ENCODE measurements around the gene SIGMAR1. TPM values are rescaled to one million over a fixed set of nuclear protein-coding genes. Genes with fewer than 3 reads are reported as not detected.

The SIGMAR1 gene
- total RNA-seq, 4 donors from 2014 or later: 73.4 to 90.3 (median 83.9) TPM

- intact Hi-C loops (cut with DNase I): no loop called here
- 84% methylated on average over 4 of the region's 4 CpGs for WGBS
- peaks cover 0 to 18% (median 8%) of the 10 kb centered on the region in 4 donors for H3K36me3 ChIP-seq
- no peak for DNase-seq (ENCODE audit: extremely low spot score)
- H3K27ac ChIP-seq (replicated peaks in 1 of 4): no peak overlapping the region
- no peaks in the 10 kb centered on the region for H3K9me3 ChIP-seq
- H3K27me3 ChIP-seq: no peaks in the 10 kb centered on the region
- TF ChIP-seq, protein P1, sequence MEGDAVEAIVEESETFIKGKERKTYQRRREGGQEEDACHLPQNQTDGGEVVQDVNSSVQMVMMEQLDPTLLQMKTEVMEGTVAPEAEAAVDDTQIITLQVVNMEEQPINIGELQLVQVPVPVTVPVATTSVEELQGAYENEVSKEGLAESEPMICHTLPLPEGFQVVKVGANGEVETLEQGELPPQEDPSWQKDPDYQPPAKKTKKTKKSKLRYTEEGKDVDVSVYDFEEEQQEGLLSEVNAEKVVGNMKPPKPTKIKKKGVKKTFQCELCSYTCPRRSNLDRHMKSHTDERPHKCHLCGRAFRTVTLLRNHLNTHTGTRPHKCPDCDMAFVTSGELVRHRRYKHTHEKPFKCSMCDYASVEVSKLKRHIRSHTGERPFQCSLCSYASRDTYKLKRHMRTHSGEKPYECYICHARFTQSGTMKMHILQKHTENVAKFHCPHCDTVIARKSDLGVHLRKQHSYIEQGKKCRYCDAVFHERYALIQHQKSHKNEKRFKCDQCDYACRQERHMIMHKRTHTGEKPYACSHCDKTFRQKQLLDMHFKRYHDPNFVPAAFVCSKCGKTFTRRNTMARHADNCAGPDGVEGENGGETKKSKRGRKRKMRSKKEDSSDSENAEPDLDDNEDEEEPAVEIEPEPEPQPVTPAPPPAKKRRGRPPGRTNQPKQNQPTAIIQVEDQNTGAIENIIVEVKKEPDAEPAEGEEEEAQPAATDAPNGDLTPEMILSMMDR (IDR thresholded peaks at IDR 0.05): no peak
- no peak for TF ChIP-seq POLR2AphosphoS5 (IDR thresholded peaks at IDR 0.05)
- no peak for TF ChIP-seq EP300 (IDR thresholded peaks at IDR 0.05)
- TF ChIP-seq POLR2A (IDR thresholded peaks at IDR 0.05; ENCODE audit: low read depth): no peak
- H3K4me1 ChIP-seq: peaks cover 0 to 10% (median 0%) of the 10 kb centered on the region in 4 donors
- no peak overlapping the region for H3K4me3 ChIP-seq
Measured at GRCh38 chr9:34684816-34685215, 47.2 kb upstream of the SIGMAR1 start.

DNA sequence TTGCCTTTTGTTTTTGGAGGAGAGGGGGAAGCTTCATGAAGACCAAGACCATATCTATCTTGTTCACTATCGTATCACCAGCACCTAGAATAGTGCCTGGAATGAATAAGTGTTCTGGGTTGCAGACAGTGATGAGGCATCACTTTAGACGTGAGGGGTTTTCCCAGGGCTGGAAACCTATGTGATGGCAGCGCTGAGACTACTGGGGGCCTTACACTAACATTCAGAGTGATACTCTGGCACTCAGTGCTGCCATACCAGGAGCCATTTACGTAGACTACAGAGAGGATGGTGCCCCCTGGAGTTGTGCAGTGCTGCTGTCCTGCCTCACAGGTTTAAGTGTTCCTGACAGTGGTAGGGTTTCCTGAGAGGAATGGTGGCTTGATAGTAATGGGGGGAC lies 46.6 kb upstream of the SIGMAR1 start:
- intact Hi-C loops (cut with DNase I): no loop called here
- Histone ChIP-seq H3K27me3 (no peaks in the 10 kb centered on the region), H3K27ac (replicated peaks in 1 of 4) (no peak overlapping the region), H3K4me1 (peaks cover 0 to 10% (median 0%) of the 10 kb centered on the region in 4 donors), H3K9me3 (no peaks in the 10 kb centered on the region), H3K4me3 (no peak overlapping the region), H3K36me3 (peaks cover 0 to 18% (median 8%) of the 10 kb centered on the region in 4 donors)
- TF ChIP-seq EP300 (IDR thresholded peaks at IDR 0.05) (no peak), POLR2AphosphoS5 (IDR thresholded peaks at IDR 0.05) (no peak), POLR2A (IDR thresholded peaks at IDR 0.05; ENCODE audit: low read depth) (no peak)
- TF ChIP-seq, protein P1 (IDR thresholded peaks at IDR 0.05): no peak
- 90% methylated on average over 4 of the region's 4 CpGs for WGBS
- no peak for DNase-seq (ENCODE audit: extremely low spot score)

DNA sequence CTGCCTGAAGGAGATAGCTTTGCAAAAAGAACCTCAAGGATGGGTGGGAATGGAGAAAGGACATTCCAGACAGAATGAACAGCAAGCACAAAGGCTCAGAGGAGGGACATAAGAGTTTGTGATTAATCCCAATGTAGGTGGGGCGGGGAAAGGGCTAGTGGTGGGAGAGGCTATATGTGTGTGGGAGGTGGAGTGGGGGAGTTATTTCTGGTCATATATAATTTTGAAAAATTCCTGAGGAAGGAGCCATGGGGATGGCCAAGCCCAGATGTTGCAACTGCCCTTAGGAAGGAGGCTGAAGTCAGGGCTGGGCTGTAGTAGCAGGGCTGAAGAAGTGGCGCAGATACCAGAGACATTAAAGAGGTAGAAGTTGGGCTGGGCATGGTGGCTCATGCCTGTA lies 38.3 kb upstream of the SIGMAR1 start:
- intact Hi-C loops (cut with DNase I): no loop called here
- H3K36me3 ChIP-seq: peaks cover 0 to 13% (median under 1%) of the 10 kb centered on the region in 4 donors
- TF ChIP-seq POLR2AphosphoS5 (IDR thresholded peaks at IDR 0.05): no peak
- TF ChIP-seq EP300 (IDR thresholded peaks at IDR 0.05): no peak
- TF ChIP-seq POLR2A (IDR thresholded peaks at IDR 0.05; ENCODE audit: low read depth): no peak
- TF ChIP-seq, protein P1 (IDR thresholded peaks at IDR 0.05): no peak
- no peaks in the 10 kb centered on the region for H3K27me3 ChIP-seq
- no peaks in the 10 kb centered on the region for H3K4me1 ChIP-seq
- no peak for DNase-seq (ENCODE audit: extremely low spot score)
- no peak overlapping the region for H3K4me3 ChIP-seq
- no peaks in the 10 kb centered on the region for H3K9me3 ChIP-seq
- H3K27ac ChIP-seq (replicated peaks in 1 of 4): no peak overlapping the region
- 100% methylated on average over 2 of the region's 2 CpGs for WGBS

GRCh38 chr9:34675048-34675714 lies 37.6 kb upstream of the SIGMAR1 start:
- Histone ChIP-seq H3K27ac (replicated peaks in 1 of 4) (no peak overlapping the region), H3K4me3 (no peak overlapping the region), H3K27me3 (no peaks in the 10 kb centered on the region), H3K36me3 (peaks cover 0 to 14% (median 0%) of the 10 kb centered on the region in 4 donors), H3K4me1 (no peaks in the 10 kb centered on the region), H3K9me3 (no peaks in the 10 kb centered on the region)
- no peak for DNase-seq (ENCODE audit: extremely low spot score)
- WGBS: 44% methylated on average over 10 of the region's 10 CpGs
- TF ChIP-seq, protein P1 (IDR thresholded peaks at IDR 0.05): peak; percentile 24 to 39 (median 37)
- TF ChIP-seq POLR2AphosphoS5 (IDR thresholded peaks at IDR 0.05): no peak
- TF ChIP-seq EP300 (IDR thresholded peaks at IDR 0.05): no peak
- no peak for TF ChIP-seq POLR2A (IDR thresholded peaks at IDR 0.05; ENCODE audit: low read depth)
- intact Hi-C loops (cut with DNase I): no loop called here
